NCI-H2171 (cell line): ENCODE results near the gene SERGEF.

Experiments
- DNase-seq: peaks from one replicate; lab custom pipeline; 2025; lab: John Stamatoyannopoulos, UW

The SERGEF gene

GRCh38 chr11:18012906-18013781, at the start of gene SERGEF:
SERGEF (minus strand) TSS chr11:18013047; CDS start chr11:18013010, 37 bp downstream.
- DNase-seq = peak; percentile 70

GRCh38 chr11:18061351-18061750, 48.5 kb upstream of the SERGEF start:
- DNase-seq = no peak

GRCh38 chr11:18056561-18057181, 43.8 kb upstream of the SERGEF start:
- no peak for DNase-seq

GRCh38 chr11:18054511-18055103, 41.8 kb upstream of the SERGEF start:
- DNase-seq = no peak

GRCh38 chr11:18050848-18051247, 38.0 kb upstream of the SERGEF start:
- DNase-seq = no peak

GRCh38 chr11:18046116-18046777, 33.4 kb upstream of the SERGEF start, which contains the start of gene TPH1:
TPH1 (minus strand) TSS chr11:18046269; CDS start chr11:18040762, 5,507 bp downstream.
- DNase-seq = no peak

GRCh38 chr11:18036456-18036855, 23.6 kb upstream of the SERGEF start:
- no peak for DNase-seq

GRCh38 chr11:18027475-18027874, 14.6 kb upstream of the SERGEF start:
- DNase-seq = no peak

GRCh38 chr11:18022419-18022818, 9.6 kb upstream of the SERGEF start:
- no peak for DNase-seq

GRCh38 chr11:18019650-18020049, 6.8 kb upstream of the SERGEF start:
- DNase-seq = no peak

- DNase-seq = no peak
Observed at GRCh38 chr11:18016789-18017188, 3.9 kb upstream of the SERGEF start.

- DNase-seq = no peak
Observed at GRCh38 chr11:18014876-18015275, 2.0 kb upstream of the SERGEF start.

- DNase-seq = no peak
Observed at GRCh38 chr11:18013790-18014507, 1.1 kb upstream of the SERGEF start.

GRCh38 chr11:18012122-18012905, 533 bp downstream of the SERGEF start:
- DNase-seq = no peak

- no peak for DNase-seq
Observed at GRCh38 chr11:18011633-18012032, 1.2 kb downstream of the SERGEF start.

- DNase-seq = no peak
Observed at GRCh38 chr11:18010977-18011586, 1.8 kb downstream of the SERGEF start.

- no peak for DNase-seq
Observed at GRCh38 chr11:18010121-18010670, 2.7 kb downstream of the SERGEF start.

- DNase-seq = no peak
Observed at GRCh38 chr11:18005376-18006129, 7.3 kb downstream of the SERGEF start.

- no peak for DNase-seq
Observed at GRCh38 chr11:18001191-18001590, 11.7 kb downstream of the SERGEF start.
